HG03045 (cell line): ENCODE results near the gene CTSF.
"Not testable (repeated sequence)": the region's sequence is repeated elsewhere in the genome, so short reads cannot be mapped to it uniquely, and the experiment has no call there.

ENCODE experiments used
- ATAC-seq: cut with Tn5 transposase; IDR thresholded peaks from one replicate; pipeline ENCODE4 v1.9.1; 2021; ENCODE audit warnings: mild to moderate bottlenecking, moderate library complexity; ENCODE audit not compliant: unreplicated experiment

The CTSF gene

DNA sequence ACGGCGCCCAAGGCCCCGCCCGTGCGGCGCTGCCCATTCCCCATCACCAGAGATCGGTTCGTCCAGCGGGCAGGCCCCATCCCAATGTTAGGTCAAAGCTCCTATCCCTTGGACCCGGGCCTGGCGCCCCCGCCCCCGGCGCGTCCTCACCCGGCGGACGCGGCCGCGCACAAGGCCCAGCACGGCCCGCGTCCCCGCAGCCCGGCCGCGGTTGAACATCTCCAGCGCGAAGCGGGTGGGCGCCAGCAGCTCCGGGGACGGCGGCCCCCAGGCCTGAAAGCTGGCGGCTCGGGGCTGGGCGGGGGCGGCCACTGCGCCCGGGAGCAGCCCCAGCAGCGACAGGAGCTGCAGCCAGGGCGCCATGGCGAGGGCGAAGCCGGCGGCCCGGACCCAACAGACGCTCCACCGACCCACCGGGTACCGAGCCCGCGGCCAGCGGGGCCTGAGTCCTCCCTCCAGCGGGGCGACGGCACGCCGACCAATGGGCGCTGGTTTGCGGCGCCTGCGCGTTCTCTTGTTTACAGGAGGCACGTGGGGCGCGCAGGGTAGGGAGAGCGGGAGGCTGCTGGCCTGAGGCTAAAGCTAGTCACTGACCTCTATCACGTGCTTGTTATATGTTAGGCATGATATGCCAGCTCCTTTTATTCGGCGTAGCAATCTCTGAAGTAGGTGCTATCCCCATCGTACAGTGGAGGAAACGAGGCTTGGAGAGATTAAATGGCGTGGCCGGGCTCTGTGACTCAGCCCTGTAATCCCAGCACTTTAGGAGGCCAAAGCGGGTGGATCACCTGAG lies at the start of gene CTSF:
CTSF (minus strand) TSS at position 483 of the 793 bp plus-strand sequence; CDS start at position 363, 120 bp downstream.
- peak; percentile 63 for ATAC-seq

DNA sequence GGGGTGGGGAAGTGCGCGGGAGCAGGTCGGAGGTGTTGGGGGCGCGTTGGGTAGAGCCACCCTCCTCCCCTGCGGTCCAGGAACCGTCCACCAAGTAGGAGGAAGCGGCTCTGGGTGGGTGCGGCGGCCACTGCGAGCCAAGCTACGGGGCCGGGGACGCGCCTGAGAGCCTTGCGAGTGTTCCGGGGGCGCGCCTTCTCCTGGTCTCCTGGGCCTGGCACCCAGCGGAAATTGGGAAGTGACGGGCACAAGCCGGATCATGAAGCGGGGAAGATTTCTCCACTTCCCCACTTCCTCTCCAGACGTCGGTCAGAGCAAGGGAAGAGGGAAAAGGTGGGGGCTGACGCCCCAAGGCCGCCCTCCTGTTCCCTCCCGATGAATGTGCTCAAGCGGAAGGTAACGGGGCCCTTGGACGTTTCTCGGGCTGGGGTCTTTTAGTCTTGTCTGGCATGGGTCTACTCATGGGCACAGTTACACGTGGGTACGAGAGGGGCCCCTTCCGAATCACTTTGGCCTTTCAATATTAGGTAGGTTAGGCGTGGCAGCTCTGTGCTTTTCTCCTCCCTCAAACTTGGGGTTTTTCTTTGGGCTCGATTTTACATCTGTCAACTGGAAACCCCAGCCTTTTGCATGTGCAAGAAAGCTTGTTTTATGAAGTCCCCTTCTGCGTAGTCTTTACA lies 48.9 kb upstream of the CTSF start:
- ATAC-seq, result no peak

DNA sequence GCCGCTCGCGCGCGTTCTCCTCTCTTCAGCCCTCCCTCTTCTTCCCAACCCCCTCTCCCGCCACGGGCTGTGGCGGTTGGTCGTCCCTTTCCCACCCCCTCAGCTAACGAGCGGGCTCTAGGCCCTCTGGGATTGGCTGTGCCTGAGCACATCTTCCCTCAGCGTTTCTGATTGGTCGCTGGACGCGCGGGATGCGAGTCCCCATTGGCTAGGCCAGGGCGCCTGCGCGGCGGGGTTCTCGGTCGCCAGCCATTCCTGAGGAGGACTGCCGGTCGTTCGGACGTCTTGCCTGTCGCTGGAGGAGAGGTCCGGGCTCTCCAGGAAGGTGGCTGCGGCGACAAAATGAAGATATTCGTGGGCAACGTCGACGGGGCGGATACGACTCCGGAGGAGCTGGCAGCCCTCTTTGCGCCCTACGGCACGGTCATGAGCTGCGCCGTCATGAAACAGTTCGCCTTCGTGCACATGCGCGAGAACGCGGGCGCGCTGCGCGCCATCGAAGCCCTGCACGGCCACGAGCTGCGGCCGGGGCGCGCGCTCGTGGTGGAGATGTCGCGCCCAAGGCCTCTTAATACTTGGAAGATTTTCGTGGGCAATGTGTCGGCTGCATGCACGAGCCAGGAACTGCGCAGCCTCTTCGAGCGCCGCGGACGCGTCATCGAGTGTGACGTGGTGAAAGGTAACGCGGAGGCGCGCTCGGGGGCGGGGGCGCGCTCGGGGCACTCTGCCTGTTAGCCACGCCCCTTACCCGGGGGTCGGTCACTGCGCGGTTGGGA lies 48.2 kb upstream of the CTSF start, which contains the start of gene RBM14:
RBM14 (plus strand) TSS at position 252 of the 776 bp plus-strand sequence; CDS start at position 343, 91 bp downstream.
- ATAC-seq, result peak; percentile 94

DNA sequence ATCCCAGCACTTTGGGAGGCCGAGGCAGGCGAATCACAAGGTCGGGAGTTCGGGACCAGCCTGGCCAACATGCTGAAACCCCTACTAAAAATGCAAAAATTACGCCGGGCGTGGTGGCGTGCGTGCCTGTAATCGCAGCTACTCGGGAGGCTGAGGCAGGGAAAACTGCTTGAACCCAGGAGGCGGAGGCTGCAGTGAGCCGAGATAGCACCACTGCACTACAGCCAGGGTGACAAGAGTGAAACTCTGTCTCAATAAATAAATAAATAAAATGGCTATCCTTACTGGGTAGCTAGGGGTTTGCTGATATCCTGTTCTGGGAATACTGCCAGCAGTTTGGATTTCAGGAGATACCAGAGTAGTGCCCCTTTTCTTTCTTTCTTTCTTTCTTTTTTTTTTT lies 45.7 kb upstream of the CTSF start:
- no peak for ATAC-seq

DNA sequence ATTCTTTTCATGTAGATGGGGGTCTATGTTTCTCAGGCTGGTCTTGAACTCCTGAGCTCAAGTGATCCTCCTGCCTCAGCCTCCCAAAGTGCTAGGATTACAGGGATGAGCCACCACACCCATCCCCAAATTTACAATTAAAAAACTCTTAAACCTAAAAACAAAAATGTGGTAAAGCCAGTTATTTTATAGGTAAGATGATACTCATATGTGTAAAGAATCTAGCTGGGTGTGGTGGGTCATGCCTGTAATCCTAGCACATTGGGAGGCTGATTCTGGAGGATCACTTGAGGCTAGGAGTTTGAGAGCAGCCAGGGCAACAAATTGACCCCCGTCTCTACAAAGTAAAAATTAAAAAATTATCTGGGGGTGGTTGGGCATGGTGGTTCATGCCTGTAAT lies 44.1 kb upstream of the CTSF start:
- no peak for ATAC-seq

DNA sequence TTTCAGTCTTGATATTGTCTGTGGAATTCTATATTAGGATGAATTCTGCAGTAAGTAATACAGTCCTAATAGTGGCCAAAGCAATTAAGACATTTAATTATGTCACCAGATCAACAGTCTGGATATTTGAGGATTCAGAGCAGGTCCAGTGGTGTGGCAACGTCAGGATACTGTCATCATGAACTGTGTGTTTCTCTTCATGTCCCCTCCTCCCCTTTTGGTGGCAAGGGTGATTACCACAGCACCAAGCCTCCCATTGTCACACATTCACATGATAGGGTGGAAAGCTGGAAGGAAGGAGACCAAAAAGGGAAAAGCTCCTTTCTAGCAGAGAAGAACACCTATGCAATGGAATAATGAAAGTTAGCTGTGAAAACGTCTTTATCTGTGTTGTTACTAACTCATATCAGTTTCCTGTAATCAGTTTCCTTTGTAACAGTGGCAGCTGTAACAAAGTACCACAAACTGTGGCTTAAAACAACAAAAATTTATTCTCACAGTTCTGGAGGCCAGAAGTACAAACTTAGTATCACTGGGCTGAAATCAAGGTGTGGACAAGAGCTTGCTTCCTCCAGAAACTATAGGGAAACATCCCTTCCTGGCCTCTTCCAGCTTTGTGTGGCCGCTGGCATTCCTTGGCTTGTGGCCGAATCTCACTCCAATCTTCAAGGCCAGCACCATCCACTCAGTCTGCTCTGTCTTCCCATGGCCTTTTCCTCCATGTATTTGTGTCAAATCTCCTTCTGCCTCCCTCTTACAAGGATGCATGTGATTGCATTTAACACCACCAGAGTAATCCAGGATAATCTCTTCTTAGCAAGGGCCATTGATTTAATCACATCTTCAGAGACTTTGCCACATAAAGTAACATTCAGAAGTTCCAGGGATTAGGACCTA lies 41.6 kb upstream of the CTSF start:
- ATAC-seq, result no peak

DNA sequence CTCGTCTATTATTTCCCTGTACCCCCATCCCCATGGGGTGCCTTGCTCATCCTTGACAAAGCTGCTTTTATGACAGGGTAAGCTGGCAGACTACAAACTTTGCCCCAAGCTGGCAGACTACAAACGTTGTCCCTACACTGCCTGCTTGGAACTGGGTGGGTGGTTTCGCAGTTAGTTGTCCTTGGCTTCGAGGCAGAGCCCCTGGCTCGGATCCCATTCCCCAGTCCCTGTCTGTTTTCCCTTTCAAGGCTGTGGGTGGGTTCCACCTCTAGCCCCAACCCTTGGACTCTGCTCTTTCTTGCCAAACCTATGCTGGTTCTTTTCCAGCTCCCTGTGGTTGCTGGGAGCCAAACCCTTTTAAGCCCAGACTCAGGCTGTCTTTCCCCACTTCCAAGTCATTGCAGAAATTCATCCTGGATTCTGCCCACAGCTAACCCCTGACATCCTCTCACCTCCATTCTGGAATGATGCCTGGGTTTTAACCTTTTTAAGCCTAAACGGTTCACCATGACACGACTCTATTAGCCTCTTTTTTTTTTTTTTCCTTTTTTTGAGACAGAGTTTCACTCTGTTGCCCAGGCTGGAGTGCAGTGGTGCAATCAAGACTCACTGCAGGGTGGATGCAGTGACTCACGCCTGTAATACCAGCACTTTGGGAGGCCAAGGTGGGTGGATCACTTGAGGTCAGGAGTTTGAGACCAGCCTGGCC lies 38.9 kb upstream of the CTSF start:
- ATAC-seq, result no peak

DNA sequence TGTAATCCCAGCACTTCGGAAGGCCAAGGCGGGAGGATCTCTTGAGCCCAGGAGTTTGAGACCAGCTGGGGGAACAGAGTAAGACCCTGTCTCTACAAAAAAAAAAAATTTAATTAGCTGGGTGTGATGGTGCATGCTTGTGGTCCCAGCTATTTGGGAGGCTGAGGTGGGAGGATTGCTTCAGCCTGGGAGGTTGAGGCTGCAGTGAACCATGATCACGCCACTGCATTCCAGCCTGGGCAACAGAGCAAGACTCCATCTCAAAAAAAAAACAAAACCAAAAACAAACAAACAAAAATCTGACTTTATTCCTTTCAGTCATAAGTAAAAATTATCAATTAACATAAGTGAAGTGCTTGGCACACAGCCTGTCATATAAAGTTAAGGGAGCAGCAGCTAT lies 38.2 kb upstream of the CTSF start:
- ATAC-seq, result not testable (repeated sequence)

DNA sequence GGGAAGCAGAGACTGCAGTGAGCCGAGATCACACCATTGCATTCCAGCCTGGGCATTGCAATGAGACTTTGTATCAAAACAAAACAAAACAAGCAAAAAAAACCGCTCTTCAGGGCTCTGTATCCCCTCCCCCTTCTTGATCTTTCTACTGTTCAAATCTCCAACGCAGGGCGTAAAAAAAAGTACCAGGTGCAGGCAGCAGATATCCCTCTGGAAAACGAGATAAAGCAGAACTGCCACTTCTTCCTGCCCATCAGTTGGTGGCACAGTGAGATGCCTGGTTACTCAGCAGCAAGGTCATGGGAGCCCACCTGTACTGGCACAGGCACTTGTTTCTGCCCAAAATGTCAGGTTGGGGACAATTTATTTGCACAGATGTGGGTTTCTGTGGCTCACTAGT lies 35.7 kb upstream of the CTSF start:
- ATAC-seq, result no peak

DNA sequence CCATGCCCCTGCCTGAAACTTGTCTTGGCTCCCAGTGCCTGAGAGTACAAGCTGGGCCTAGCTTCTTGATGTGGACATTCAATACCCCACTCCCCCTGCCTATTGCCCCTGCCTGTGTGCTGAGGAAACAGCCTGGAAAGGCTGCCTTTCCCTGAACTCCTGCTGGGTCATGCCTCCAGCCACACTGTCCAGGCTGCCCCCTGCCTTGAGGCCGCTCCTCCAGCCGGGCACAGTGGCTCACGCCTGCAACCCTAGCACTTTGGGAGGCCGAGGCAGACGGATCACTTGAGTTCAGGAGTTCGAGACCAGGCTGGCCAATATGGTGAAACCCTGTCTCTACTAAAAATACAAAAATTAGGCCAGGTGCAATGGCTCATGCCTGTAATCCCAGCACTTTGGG lies 34.7 kb upstream of the CTSF start:
- ATAC-seq, result no peak

DNA sequence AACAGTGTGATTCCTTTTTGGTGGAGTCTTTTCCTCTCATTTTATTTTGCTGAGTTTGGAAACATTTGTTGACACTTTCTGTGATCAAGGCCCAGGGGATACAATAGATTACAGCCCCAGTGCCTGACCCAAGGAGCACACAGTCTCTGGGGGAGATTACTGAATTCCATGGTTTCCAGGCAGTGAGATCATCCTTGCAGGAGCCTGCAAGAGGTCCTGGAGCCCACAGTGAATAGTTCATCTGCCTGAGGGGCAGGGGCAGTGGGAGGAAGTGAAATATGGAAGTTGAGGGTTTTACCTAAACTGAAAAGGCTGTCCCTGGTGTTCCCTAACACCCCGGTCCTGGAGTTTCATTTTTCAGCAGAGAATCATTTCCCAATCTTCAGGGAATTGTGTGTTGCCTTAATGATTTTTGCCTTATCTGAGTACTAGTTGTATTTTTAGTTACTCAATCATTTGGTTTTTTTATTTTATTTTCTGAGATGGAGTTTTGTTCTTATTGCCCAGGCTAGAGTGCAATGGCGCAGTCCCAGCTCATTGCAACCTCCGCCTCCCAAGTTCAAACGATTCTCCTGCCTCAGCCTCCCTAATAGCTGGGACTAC lies 32.3 kb upstream of the CTSF start:
- no peak for ATAC-seq

DNA sequence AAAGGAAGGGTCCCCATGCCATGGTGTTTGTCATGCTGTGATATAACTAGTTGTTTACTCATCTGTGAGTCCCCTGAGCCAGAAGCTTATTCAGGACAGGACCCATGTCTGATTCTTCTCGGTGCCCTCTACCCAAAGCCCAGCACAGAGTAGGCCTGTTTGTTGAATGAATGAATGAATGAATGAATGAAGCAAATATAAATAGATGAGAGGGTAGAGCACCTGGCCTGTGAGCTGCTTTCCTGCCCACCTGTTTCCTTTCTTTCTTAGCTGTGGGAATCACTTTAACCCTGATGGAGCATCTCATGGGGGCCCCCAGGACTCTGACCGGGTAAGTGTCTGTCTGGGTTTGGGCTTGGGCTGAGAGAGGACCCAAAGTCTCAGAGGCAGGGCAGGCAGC lies 31.8 kb upstream of the CTSF start:
- no peak for ATAC-seq

DNA sequence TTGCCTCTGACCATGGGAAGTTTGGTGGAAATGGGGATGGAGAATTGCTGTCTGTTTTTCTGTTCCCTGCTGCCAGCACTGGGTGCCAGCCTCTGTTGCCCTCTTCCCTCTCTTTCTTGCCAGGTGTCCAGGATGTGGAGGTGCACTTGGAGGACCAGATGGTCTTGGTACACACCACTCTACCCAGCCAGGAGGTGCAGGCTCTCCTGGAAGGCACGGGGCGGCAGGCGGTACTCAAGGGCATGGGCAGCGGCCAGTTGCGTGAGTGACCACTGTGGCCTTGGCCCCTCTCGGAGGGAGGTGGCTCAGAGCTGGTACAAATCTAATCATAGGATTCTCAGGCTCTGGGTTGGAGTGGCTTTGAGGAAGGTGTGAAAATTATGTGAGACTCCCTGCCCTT lies 30.6 kb upstream of the CTSF start:
- no peak for ATAC-seq

DNA sequence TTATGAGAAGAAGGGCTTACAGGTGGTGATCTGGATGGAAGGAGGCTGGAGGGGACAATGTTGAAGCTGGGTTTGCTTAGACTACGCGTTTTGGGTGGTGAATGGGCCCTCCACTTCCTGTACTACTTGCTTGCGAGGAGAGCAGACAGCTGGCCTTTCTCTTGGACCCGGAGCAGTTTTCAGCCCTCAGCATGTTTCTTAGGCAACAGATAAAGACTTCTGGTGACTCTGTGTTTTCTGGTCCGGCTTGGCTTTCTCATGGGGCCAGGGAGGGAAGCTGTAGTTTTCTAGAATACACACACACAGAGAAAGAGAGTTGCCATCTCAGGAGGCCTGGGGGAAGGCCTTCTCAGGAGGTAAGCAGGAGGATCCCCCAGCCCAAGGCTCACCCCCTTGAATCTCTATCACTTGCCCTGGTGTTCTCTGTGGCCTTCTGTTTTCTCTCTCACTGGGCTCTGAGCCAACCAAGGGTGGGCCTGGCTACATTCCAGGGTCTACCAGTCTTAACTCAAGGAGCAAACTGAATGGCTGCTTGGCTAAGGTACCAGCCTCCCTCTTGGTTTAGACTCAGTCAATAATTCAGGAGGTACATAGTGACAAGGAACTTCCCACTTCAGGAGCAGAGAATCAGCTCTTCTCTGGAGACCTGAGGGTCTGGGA lies 27.0 kb upstream of the CTSF start:
- no peak for ATAC-seq

DNA sequence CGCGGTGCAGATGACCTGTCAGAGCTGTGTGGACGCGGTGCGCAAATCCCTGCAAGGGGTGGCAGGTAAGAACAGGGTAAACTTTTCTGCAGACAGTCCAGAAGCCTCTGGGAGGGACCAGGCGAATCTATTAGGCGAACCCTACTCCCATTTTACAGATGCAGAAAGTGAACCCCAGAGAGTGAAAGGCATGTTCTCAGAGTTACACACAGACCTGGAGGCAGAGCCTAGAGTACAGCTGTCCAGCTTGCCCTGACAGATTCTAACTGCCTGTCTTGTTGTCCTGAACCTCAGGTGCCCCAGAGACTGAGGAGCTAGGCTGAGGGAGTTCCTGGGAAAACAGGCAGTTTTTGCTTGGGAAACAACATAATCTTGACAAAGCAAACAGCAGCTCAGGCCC lies 25.2 kb upstream of the CTSF start:
- ATAC-seq, result no peak

DNA sequence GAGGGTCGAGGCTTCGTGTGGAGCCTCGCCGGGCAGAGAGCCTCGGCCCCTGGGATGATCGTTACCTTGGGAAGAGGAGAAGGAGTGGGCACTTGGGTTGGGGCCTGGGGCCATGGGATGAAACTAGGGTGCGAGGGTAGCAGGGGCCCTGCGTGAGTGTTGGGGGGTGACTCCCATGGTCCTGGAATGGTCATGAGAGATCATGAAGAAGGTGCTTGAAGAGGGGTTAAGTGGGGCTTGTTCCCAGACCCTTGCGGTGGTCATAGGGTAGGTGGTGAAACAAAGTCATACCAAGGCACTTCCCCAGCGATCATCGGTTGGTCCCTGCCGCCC lies 24.9 kb upstream of the CTSF start:
- peak; percentile 5 for ATAC-seq

DNA sequence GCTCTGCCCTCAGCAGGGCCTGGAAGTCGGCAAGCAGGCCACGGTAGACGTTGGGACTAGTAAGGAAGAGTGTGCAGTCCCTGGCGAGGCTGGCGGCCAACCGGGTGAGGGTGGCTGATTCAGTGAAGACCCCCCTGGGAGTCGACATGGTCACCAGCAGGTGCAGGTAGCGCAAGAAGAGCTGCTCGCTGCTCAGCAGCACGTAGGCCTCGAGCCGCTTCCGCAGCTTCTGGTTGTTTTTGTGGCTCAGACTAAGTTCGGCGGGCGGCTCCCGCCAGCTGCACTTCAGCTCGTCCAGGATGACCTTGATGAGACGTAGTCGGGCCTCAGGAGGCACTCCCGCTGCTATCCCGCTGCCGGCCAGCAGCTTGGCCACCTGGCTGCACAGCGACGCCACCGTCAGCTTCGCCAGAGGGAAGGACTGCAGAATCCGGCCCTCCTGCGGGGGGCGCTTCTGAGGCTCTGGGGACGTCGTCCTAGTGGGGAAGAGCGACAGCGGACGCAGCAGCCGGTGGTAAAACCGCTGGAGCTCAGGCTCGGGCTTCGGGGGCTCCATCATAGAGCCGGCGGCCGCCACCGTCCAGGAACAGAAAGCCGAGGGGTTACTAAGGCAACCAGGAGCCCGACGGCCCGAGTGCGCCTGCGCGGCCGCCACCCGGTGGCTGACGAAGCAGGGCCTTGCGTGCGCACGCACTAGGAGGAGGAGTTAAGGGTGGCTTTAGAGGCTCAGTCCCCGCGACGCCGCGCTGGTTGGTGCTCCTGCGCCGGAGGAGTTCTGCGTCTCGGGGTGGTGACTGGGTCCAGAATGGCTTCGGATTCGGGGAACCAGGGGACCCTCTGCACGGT lies 24.3 kb upstream of the CTSF start, which contains the start of the genes CCDC87 and CCS:
CCDC87 (minus strand) TSS at position 607 of the 846 bp plus-strand sequence; CDS start at position 559, 48 bp downstream.
CCS (plus strand) TSS at position 729 of the 846 bp plus-strand sequence; CDS start at position 806, 77 bp downstream.
- peak; percentile 77 for ATAC-seq

DNA sequence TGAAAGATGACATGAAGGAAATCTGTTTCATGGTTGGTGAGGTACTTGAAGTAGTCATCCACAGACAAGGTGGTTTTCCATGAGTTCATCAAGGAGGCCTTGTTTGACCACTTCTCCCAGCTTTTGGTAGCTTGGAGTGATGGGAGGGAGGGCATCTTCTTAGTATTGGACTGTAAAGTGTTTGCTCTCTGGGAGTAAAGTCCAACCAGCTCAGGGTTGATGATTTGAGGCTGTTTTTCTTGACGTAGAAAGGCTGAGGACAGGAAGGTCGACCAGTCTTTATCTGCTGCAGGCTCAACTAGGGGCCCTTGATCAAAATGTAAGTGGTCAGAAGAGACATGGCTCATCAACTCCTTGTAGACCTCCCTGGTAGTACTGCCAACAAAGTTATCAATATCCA lies 22.8 kb upstream of the CTSF start:
- no peak for ATAC-seq
